Transverse colon (tissue), 4 donors: ENCODE results near the gene ANGPTL4. TPM values are rescaled to one million over a fixed set of nuclear protein-coding genes. Genes with fewer than 3 reads are reported as not detected.

Source experiments
- DNase-seq: peaks from one replicate; pipeline ENCODE4 v3.0.0-alpha.2; 2019
- H3K27ac ChIP-seq, 4 donors: fragments of 200-600 bp; sonication (generic); 2 replicates each; pipeline ENCODE4 v1.5.1; 2016 to 2018; ENCODE audit warnings: inconsistent platforms in 4 of 4
- H3K27me3 ChIP-seq: fragments of 200-600 bp; sonication (generic); 2 replicates; pipeline ENCODE4 v1.5.1; 2017; ENCODE audit warnings: inconsistent platforms
- H3K36me3 ChIP-seq, 4 donors: fragments of 200-600 bp; sonication (generic); 2 replicates each; pipeline ENCODE4 v1.5.1; 2017 to 2019; ENCODE audit warnings: inconsistent platforms in 4 of 4
- H3K4me1 ChIP-seq, 4 donors: fragments of 200-600 bp; sonication (generic); 2 replicates each; pipeline ENCODE4 v1.5.1; 2017 to 2020; ENCODE audit warnings: inconsistent platforms in 4 of 4
- H3K4me3 ChIP-seq, 4 donors: fragments of 200-600 bp; sonication (generic); 1 replicate in 1 of 4; 2 replicates in 3 of 4; pipeline versions ENCODE4 v1.5.1 to v1.6.1; 2017 to 2019; ENCODE audit warnings: inconsistent platforms in 4 of 4
- H3K9me3 ChIP-seq, 2 donors: fragments of 200-600 bp; sonication (generic); 2 replicates each; pipeline ENCODE4 v1.5.1; 2017 to 2019; ENCODE audit warnings: inconsistent platforms in 2 of 2
- EP300 ChIP-seq: sonication (generic); formaldehyde crosslinking; IDR thresholded peaks from one replicate; pipeline ENCODE4 v1.6.1; 2017; ENCODE audit warnings: antibody characterized with exemption, low read depth
- POLR2A ChIP-seq: fragments of 450-650 bp; IDR thresholded peaks from one replicate; pipeline ENCODE4 v1.6.1; 2016; ENCODE audit warnings: antibody characterized with exemption, mild to moderate bottlenecking, moderate library complexity
- POLR2AphosphoS5 ChIP-seq, 3 donors: sonication (generic); formaldehyde crosslinking; IDR thresholded peaks; one replicate each; pipeline ENCODE4 v1.6.1; 2016; ENCODE audit warnings: antibody characterized with exemption in 3 of 3
- WGBS, 2 donors: methylation state at CpG; one replicate each; pipeline ENCODE4 v1.1.5; 2018; ENCODE audit warnings: low coverage in 1 of 2; 5-methylcytosine and 5-hydroxymethylcytosine counted together
- in situ Hi-C, 4 donors: fragments of 200-750 bp; cut with MboI; loops; one replicate each; pipeline versions ENCODE4 v1.15.0 to v1.15.1; 2017; ENCODE audit warnings: low sequenced_read_pairs in 3 of 4, low pct_ligation_motif_present in 1 of 4, low pct_unique_long_range_greater_than_20kb in 1 of 4
- intact Hi-C: fragments of 100-400 bp; cut with DNase I; formaldehyde crosslinking; loops from one replicate; pipeline ENCODE4 v1.15.1; 2023; ENCODE audit warnings: low total_unique reads
- total RNA-seq, 4 donors: library from RNA; depleted of rRNA; stranded (reverse); fragments of >200 nt; gene quantifications; one replicate each; pipeline ENCODE4 v1.1.0, GENCODE V29; 2016
- TF ChIP-seq, protein P1 (sequence below), 5 experiments: fragments of 200-600 bp in 3 of 5; fragments of 450-650 bp in 2 of 5; sonication (generic) in 3 of 5; IDR thresholded peaks; 1 replicate in 2 of 5; 2 replicates in 3 of 5; pipeline ENCODE4 v1.5.1; 2016 to 2017; ENCODE audit warnings: antibody characterized with exemption in 5 of 5, inconsistent platforms in 3 of 5, mild to moderate bottlenecking in 2 of 5, moderate library complexity in 1 of 5

ANGPTL4 gene
- total RNA-seq, 4 donors from 2014 or later = 2.3 to 123 (median 10.3) TPM

DNA sequence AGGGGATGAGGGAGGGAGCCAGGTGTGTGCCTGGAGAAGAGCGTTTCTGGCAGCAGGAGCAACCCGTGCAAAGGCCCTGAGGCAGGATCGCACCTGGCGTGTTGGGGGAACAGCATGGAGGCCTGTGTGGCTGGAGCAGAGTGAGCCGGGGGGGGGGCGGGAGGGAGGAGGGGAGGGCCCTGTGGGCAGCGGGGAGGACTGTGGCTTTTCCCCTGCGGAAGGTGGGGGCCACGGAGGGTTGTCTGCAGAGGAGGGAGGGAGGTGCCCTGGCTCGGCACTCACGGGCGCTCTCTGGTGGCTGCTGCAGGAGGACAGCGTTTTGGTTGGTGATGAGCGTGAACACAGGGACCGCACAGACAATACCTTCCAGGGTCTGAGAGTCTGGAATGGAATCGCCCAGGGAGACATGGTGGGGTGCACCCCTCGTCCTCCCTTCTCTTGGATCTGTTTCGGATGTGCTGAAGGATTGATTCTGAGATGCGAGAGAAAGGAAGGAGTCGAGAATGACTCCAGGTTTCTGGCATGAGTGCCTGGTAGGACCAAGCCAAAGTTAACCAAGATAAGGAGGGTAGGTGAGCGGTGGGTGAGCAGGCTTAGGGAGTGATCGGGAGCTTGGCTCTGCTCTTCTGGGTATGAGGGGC, 32.7 kb downstream of the ANGPTL4 start:
- H3K36me3 ChIP-seq = no peaks in the 10 kb centered on the region
- H3K27me3 ChIP-seq = no peaks in the 10 kb centered on the region
- in situ Hi-C loops = no loop called here
- no peaks in the 10 kb centered on the region for H3K9me3 ChIP-seq
- 59 to 80% methylated on average over 1 to 21 of the region's 22 CpGs for WGBS, 2 donors
- DNase-seq = peak; percentile 65
- H3K4me3 ChIP-seq = no peak overlapping the region
- peak overlapping the region in 1 of 4 donors; percentile 8 for H3K27ac ChIP-seq
- TF ChIP-seq, protein P1, sequence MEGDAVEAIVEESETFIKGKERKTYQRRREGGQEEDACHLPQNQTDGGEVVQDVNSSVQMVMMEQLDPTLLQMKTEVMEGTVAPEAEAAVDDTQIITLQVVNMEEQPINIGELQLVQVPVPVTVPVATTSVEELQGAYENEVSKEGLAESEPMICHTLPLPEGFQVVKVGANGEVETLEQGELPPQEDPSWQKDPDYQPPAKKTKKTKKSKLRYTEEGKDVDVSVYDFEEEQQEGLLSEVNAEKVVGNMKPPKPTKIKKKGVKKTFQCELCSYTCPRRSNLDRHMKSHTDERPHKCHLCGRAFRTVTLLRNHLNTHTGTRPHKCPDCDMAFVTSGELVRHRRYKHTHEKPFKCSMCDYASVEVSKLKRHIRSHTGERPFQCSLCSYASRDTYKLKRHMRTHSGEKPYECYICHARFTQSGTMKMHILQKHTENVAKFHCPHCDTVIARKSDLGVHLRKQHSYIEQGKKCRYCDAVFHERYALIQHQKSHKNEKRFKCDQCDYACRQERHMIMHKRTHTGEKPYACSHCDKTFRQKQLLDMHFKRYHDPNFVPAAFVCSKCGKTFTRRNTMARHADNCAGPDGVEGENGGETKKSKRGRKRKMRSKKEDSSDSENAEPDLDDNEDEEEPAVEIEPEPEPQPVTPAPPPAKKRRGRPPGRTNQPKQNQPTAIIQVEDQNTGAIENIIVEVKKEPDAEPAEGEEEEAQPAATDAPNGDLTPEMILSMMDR (IDR thresholded peaks at IDR 0.05) = peak; percentile 28 to 54 (median 52)
- no peak for TF ChIP-seq POLR2AphosphoS5 (IDR thresholded peaks at IDR 0.05)
- H3K4me1 ChIP-seq = peaks cover 12 to 46% (median 21%) of the 10 kb centered on the region in 4 donors
- intact Hi-C loops = loop anchor here (2.0 kb wide), 1 partner anchor 42 kb away; no protein-coding TSS in a partner anchor

DNA sequence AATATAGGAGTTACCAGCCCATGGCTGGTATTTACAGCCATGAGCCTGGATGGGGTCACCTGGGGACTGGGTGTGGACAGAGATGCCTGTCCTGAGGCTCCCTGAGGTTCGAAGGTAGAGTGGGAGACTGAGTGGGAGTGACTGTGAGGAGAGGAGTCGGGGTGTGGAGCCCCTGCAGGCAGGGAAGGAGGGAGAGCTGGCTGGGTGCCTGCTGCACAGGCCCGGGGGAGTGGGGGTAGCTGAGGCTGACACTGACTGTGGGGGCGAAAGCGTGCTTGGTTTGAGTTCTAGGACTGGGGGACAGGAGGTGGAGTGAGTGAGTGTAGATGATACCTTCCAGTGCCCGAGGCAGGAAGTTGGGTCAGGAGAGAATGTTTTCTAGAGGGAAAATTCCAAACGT, 33.3 kb downstream of the ANGPTL4 start:
- no peak overlapping the region for H3K4me3 ChIP-seq

DNA sequence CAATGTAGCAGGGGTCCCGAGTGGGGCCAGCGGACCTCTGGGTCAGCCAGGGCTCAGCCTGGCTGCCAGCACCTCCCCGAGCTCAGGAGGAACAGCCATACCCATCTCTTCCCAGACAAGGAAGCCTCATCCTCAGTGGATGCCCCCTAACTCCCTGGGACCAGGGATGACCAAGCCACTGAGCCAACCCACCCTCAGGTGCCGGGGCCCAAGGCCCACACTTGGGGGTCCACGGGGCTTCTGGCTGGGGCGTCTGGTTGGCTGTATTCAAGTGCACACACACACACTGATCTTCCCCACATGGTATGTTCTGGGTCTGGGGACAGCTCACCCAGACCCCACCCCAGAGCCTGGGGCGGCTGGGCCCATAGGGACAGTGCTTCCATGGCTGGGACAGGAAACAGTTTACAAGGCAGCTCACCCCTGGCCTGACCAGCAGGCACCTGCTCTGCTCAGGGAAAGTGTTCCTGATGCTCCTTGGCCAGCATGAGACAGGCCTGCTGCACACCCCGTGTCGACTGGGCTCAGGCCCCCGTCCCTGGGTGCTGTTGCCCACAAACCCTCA, 33.9 kb downstream of the ANGPTL4 start:
- peak overlapping the region in 1 of 4 donors; percentile 8 for H3K27ac ChIP-seq
- peaks cover 5 to 35% (median 13%) of the 10 kb centered on the region in 4 donors for H3K4me1 ChIP-seq
- WGBS, 2 donors = 96% methylated on average over 8 of the region's 10 CpGs; no CpG with 5 or more reads in 1 of the 2 donors
- peaks cover 0 to 9% (median 4%) of the 10 kb centered on the region in 4 donors for H3K36me3 ChIP-seq
- TF ChIP-seq POLR2A = no peak
- TF ChIP-seq EP300 = no peak
- TF ChIP-seq, protein P1 (IDR thresholded peaks at IDR 0.05) = no peak
- no peak for TF ChIP-seq POLR2AphosphoS5 (IDR thresholded peaks at IDR 0.05)
- H3K9me3 ChIP-seq = no peaks in the 10 kb centered on the region
- intact Hi-C loops (loop anchor here (2.0 kb wide), 1 partner anchor 43 kb away; no protein-coding TSS in a partner anchor), in situ Hi-C loops (no loop called here)
- H3K27me3 ChIP-seq = no peaks in the 10 kb centered on the region
- no peak for DNase-seq
- H3K4me3 ChIP-seq = no peak overlapping the region

More for the DNA sequence above, 33.3 kb downstream of the ANGPTL4 start:
- WGBS, 2 donors = 61% methylated on average over 7 of the region's 7 CpGs; no CpG with 5 or more reads in 1 of the 2 donors
- intact Hi-C loops (loop anchor here (2.0 kb wide), 1 partner anchor 42 kb away; no protein-coding TSS in a partner anchor), in situ Hi-C loops (no loop called here)
- H3K9me3 ChIP-seq = no peaks in the 10 kb centered on the region
- peaks cover 6 to 40% (median 15%) of the 10 kb centered on the region in 4 donors for H3K4me1 ChIP-seq
- H3K27ac ChIP-seq = peak overlapping the region in 1 of 4 donors; percentile 8
- H3K36me3 ChIP-seq = peaks cover 0 to 6% (median 2%) of the 10 kb centered on the region in 4 donors
- H3K27me3 ChIP-seq = no peaks in the 10 kb centered on the region
- no peak for DNase-seq
- TF ChIP-seq EP300 = no peak
- TF ChIP-seq POLR2AphosphoS5 (IDR thresholded peaks at IDR 0.05) = no peak
- TF ChIP-seq, protein P1 (IDR thresholded peaks at IDR 0.05) = no peak
- no peak for TF ChIP-seq POLR2A

DNA sequence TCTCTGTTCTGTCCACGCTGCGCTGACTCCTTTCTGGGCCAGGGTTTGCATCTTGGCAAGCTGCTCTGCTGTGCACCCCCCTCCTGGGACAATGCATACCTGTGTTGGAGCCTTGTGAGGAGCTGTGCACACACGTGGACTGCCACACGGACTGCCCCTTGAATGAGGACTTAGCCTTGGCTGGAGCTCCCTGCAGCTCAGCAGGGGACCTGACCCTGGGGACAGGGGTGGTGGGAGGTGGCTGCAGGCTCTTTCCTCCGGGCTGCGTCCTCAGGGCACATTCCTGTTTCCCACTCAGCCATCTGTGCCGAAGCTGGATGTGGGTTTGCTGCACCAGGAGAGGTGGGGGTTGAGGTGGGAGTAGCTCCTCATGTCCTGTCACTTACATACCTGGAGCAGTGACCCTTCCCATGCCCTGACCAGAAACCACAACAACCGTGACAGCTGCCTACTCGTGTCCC, 34.4 kb downstream of the ANGPTL4 start:
- 85% methylated on average over 8 of the region's 9 CpGs; no CpG with 5 or more reads in 1 of the 2 donors for WGBS, 2 donors
- no peak overlapping the region for H3K4me3 ChIP-seq
- intact Hi-C loops (no loop called here), in situ Hi-C loops (no loop called here)
- no peak overlapping the region for H3K27ac ChIP-seq
- H3K9me3 ChIP-seq = no peaks in the 10 kb centered on the region
- no peak for DNase-seq
- H3K36me3 ChIP-seq = peaks cover 0 to 14% (median 4%) of the 10 kb centered on the region in 4 donors
- TF ChIP-seq POLR2AphosphoS5 (IDR thresholded peaks at IDR 0.05) (no peak), EP300 (no peak), POLR2A (no peak)
- TF ChIP-seq, protein P1 (IDR thresholded peaks at IDR 0.05) = no peak
- peaks cover 1 to 30% (median 12%) of the 10 kb centered on the region in 4 donors for H3K4me1 ChIP-seq
- H3K27me3 ChIP-seq = no peaks in the 10 kb centered on the region
